GM18508 (cell line): ENCODE measurements around the gene CA5B.
"Not testable (repeated sequence)": the region's sequence is repeated elsewhere in the genome, so short reads cannot be mapped to it uniquely, and the experiment has no call there.

Experiments used
- ATAC-seq: cut with Tn5 transposase; IDR thresholded peaks from one replicate; pipeline ENCODE4 v1.9.1; 2021; ENCODE audit warnings: moderate number of reproducible peaks; ENCODE audit not compliant: insufficient read depth, unreplicated experiment

CA5B gene

GRCh38 chrX:15812192-15812938 is 74.3 kb downstream of the CA5B start:
- ATAC-seq: no peak

GRCh38 chrX:15813416-15813815 is 75.3 kb downstream of the CA5B start:
- ATAC-seq: no peak

- no peak for ATAC-seq
These were observed 76.8 kb downstream of the CA5B start for GRCh38 chrX:15814771-15815365.

- ATAC-seq: no peak
These were observed 77.8 kb downstream of the CA5B start for GRCh38 chrX:15815779-15816437.

GRCh38 chrX:15816438-15816809 is 78.4 kb downstream of the CA5B start:
- ATAC-seq: no peak

GRCh38 chrX:15816886-15817285 is 78.8 kb downstream of the CA5B start:
- no peak for ATAC-seq

GRCh38 chrX:15820106-15821073 is 82.3 kb downstream of the CA5B start:
- no peak for ATAC-seq

GRCh38 chrX:15822922-15823321 is 84.9 kb downstream of the CA5B start:
- no peak for ATAC-seq

GRCh38 chrX:15825936-15826335 is 87.9 kb downstream of the CA5B start:
- ATAC-seq: no peak

GRCh38 chrX:15829217-15829616 is 91.1 kb downstream of the CA5B start:
- ATAC-seq: no peak

GRCh38 chrX:15831347-15831746 is 93.3 kb downstream of the CA5B start:
- not testable (repeated sequence) for ATAC-seq

- ATAC-seq: no peak
These were observed 96.0 kb downstream of the CA5B start for GRCh38 chrX:15834053-15834452.

GRCh38 chrX:15834827-15835595 is 96.9 kb downstream of the CA5B start:
- no peak for ATAC-seq
